Smooth muscle cell (in vitro differentiated cells): ENCODE measurements around the gene DZIP3. TPM values are rescaled to one million over a fixed set of nuclear protein-coding genes. Genes with fewer than 3 reads are reported as not detected.

Experiments used
- DNase-seq: peaks from one replicate; lab custom pipeline; 2025; ENCODE audit not compliant: unreplicated experiment; lab: John Stamatoyannopoulos, UW
- H2AFZ ChIP-seq: fragments of 200-600 bp; sonication (generic); 2 replicates; pipeline ENCODE4 v1.6.0; 2016; ENCODE audit warnings: antibody characterized with exemption, low read depth, mild to moderate bottlenecking
- H3F3A ChIP-seq: fragments of 200-600 bp; sonication (generic); 2 replicates; pipeline ENCODE4 v1.6.0; 2017; ENCODE audit warnings: antibody characterized with exemption, low read depth
- H3K27ac ChIP-seq: fragments of 200-600 bp; sonication (generic); 2 replicates; pipeline ENCODE4 v1.5.1; 2016; ENCODE audit warnings: low read depth, mild to moderate bottlenecking
- H3K27me3 ChIP-seq: fragments of 200-600 bp; sonication (generic); 2 replicates; pipeline ENCODE4 v1.6.1; 2016; ENCODE audit warnings: low read depth, mild to moderate bottlenecking
- H3K36me3 ChIP-seq: fragments of 200-600 bp; sonication (generic); 2 replicates; pipeline ENCODE4 v1.5.1; 2016; ENCODE audit warnings: low read depth
- H3K4me1 ChIP-seq: fragments of 200-600 bp; sonication (generic); 2 replicates; pipeline ENCODE4 v1.5.1; 2016; ENCODE audit warnings: low read depth
- H3K4me2 ChIP-seq: fragments of 200-600 bp; sonication (generic); 2 replicates; pipeline ENCODE4 v1.6.0; 2016; ENCODE audit warnings: mild to moderate bottlenecking
- H3K4me3 ChIP-seq: fragments of 200-600 bp; sonication (generic); 2 replicates; pipeline ENCODE4 v1.5.1; 2016; ENCODE audit warnings: mild to moderate bottlenecking
- H3K79me2 ChIP-seq: fragments of 200-600 bp; sonication (generic); 2 replicates; pipeline ENCODE4 v1.6.0; 2016; ENCODE audit warnings: low read depth, mild to moderate bottlenecking
- H3K9ac ChIP-seq: fragments of 200-600 bp; sonication (generic); 2 replicates; pipeline ENCODE4 v1.6.0; 2016; ENCODE audit warnings: low read depth
- H3K9me3 ChIP-seq: fragments of 200-600 bp; sonication (generic); replicated peaks from 2 replicates; pipeline ENCODE4 v1.5.1; 2016; ENCODE audit warnings: low read depth
- H4K20me1 ChIP-seq: fragments of 200-600 bp; sonication (generic); 2 replicates; pipeline ENCODE4 v1.6.0; 2016; ENCODE audit warnings: low read depth
- WGBS: methylation state at CpG from one replicate; pipeline ENCODE4 v1.1.7; 2016; ENCODE audit warnings: low lambda C conversion rate; 5-methylcytosine and 5-hydroxymethylcytosine counted together
- polyA plus RNA-seq: library from polyadenylated mRNA; unstranded; fragments of >200 nt; fragmentation: Nextera tagmentation; extraction: Ambion mirVana; gene quantifications from 2 replicates; pipeline ENCODE4 v1.2.1, GENCODE V29; 2016
- total RNA-seq: library from RNA; depleted of rRNA; stranded (reverse); fragments of >200 nt; gene quantifications from 2 replicates; pipeline ENCODE4 v1.2.3, GENCODE V29; 2014
- TF ChIP-seq, protein P1 (sequence below): fragments of 200-600 bp; sonication (generic); IDR thresholded peaks from 2 replicates; pipeline ENCODE4 v1.5.1; 2017; ENCODE audit warnings: borderline replicate concordance, mild to moderate bottlenecking, antibody characterized with exemption; ENCODE audit not compliant: insufficient read depth, poor library complexity, severe bottlenecking

Gene DZIP3
- total and polyA plus RNA-seq, 2 experiments from 2014 or later = 6.2 to 13.8 TPM

- TF ChIP-seq, protein P1, sequence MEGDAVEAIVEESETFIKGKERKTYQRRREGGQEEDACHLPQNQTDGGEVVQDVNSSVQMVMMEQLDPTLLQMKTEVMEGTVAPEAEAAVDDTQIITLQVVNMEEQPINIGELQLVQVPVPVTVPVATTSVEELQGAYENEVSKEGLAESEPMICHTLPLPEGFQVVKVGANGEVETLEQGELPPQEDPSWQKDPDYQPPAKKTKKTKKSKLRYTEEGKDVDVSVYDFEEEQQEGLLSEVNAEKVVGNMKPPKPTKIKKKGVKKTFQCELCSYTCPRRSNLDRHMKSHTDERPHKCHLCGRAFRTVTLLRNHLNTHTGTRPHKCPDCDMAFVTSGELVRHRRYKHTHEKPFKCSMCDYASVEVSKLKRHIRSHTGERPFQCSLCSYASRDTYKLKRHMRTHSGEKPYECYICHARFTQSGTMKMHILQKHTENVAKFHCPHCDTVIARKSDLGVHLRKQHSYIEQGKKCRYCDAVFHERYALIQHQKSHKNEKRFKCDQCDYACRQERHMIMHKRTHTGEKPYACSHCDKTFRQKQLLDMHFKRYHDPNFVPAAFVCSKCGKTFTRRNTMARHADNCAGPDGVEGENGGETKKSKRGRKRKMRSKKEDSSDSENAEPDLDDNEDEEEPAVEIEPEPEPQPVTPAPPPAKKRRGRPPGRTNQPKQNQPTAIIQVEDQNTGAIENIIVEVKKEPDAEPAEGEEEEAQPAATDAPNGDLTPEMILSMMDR = no peak
- H4K20me1 ChIP-seq = no peaks in the 10 kb centered on the region
- no peaks in the 10 kb centered on the region for H3K9me3 ChIP-seq
- H3K27ac ChIP-seq = no peak overlapping the region
- H3K4me1 ChIP-seq = peaks cover 6% of the 10 kb centered on the region
- peaks cover 7% of the 10 kb centered on the region for H3K79me2 ChIP-seq
- H3F3A ChIP-seq = no peaks in the 10 kb centered on the region
- no peak overlapping the region for H3K4me2 ChIP-seq
- WGBS = 92% methylated on average over 2 of the region's 2 CpGs
- DNase-seq = no peak
- H3K27me3 ChIP-seq = no peaks in the 10 kb centered on the region
- H3K9ac ChIP-seq = no peak overlapping the region
- H2AFZ ChIP-seq = no peak overlapping the region
- no peaks in the 10 kb centered on the region for H3K36me3 ChIP-seq
- no peak overlapping the region for H3K4me3 ChIP-seq
Observed at GRCh38 chr3:108595321-108595720, 5.8 kb downstream of the DZIP3 start.

DNA sequence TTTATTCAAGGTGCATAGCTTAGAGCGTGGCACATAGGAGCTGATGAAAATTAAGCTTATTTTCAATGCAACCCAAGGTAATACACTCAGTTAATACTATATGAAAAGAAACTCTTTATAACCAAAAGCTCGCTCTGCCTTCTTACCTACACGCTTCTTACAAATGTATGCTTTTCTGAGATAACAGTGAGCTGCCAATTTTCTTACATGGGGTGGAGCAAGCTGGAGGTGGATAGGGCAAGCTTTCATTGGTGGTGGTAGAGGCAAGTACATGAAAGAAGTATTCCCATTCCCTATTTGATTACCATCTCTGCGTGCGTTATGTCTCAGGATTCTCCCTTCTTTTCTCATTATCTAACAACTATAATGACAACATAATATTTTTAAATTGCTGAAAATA lies 8.9 kb downstream of the DZIP3 start:
- Histone ChIP-seq H3K4me2 (no peak overlapping the region), H3K9ac (no peak overlapping the region), H3K36me3 (no peaks in the 10 kb centered on the region), H3K27me3 (no peaks in the 10 kb centered on the region), H3F3A (no peaks in the 10 kb centered on the region), H3K27ac (no peak overlapping the region), H3K9me3 (no peaks in the 10 kb centered on the region), H3K4me1 (peaks cover 16% of the 10 kb centered on the region), H3K4me3 (no peak overlapping the region), H4K20me1 (no peaks in the 10 kb centered on the region), H2AFZ (no peak overlapping the region), H3K79me2 (no peaks in the 10 kb centered on the region)
- DNase-seq = no peak
- TF ChIP-seq, protein P1 = no peak
- WGBS = 91% methylated on average over 5 of the region's 5 CpGs

- Histone ChIP-seq H4K20me1 (no peaks in the 10 kb centered on the region), H3K9ac (no peak overlapping the region), H2AFZ (no peak overlapping the region), H3F3A (no peaks in the 10 kb centered on the region), H3K4me3 (no peak overlapping the region), H3K27me3 (no peaks in the 10 kb centered on the region), H3K36me3 (no peaks in the 10 kb centered on the region), H3K9me3 (no peaks in the 10 kb centered on the region), H3K4me1 (peaks cover 25% of the 10 kb centered on the region), H3K79me2 (peaks cover 8% of the 10 kb centered on the region), H3K27ac (no peak overlapping the region), H3K4me2 (no peak overlapping the region)
- 73% methylated on average over 1 of the region's 1 CpG for WGBS
- TF ChIP-seq, protein P1 = no peak
- DNase-seq = no peak
Observed at GRCh38 chr3:108599677-108600409, 10.3 kb downstream of the DZIP3 start.
